ENCODE results near the gene KRT80.

DNA sequence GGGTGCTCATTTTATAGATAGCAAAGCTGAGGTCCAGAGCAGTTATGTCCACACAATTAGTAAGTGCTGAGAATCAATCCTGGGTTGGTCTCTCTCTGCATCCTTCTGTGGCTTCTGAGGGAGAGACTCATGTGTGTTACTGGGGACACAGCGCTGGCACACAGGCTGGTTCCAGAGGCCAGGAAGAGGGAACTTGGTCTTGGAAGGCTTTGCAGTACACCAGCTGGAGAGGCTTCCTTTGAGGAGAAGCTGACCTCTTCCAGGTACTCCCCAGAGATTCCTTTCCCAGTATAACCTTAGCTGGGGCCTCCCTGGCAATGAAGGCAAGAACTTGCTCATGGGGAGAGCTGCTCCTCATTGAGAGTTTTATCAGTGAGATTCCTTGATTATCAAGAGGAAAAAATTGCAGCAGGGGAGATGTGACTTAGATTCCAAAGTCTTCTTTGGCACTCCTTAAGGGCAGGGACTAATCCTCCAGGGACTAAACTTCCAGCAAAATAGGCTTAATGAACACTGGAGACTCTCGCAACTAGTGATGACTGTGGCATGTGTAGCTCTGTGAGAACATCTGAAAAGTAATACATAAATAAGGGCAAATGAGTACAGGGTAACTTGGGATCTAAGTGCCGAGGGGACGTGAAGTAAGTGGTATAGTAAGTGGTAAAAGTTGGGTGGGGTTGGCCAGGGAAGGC lies 13.9 kb upstream of the KRT80 start:
- TF ChIP-seq, protein P1, sequence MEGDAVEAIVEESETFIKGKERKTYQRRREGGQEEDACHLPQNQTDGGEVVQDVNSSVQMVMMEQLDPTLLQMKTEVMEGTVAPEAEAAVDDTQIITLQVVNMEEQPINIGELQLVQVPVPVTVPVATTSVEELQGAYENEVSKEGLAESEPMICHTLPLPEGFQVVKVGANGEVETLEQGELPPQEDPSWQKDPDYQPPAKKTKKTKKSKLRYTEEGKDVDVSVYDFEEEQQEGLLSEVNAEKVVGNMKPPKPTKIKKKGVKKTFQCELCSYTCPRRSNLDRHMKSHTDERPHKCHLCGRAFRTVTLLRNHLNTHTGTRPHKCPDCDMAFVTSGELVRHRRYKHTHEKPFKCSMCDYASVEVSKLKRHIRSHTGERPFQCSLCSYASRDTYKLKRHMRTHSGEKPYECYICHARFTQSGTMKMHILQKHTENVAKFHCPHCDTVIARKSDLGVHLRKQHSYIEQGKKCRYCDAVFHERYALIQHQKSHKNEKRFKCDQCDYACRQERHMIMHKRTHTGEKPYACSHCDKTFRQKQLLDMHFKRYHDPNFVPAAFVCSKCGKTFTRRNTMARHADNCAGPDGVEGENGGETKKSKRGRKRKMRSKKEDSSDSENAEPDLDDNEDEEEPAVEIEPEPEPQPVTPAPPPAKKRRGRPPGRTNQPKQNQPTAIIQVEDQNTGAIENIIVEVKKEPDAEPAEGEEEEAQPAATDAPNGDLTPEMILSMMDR (IDR thresholded peaks at IDR 0.05; ENCODE audit: insufficient read depth, low read length), result no peak
- no peak for TF ChIP-seq POLR2AphosphoS5 (IDR thresholded peaks at IDR 0.05; ENCODE audit: low read depth)
- TF ChIP-seq REST (IDR thresholded peaks at IDR 0.05; ENCODE audit: insufficient replicate concordance, low read depth), result no peak
- no peak for TF ChIP-seq GABPA (IDR thresholded peaks at IDR 0.05; ENCODE audit: low read depth)

All from HL-60 (cell line).